Breast epithelium (tissue), 4 donors: ENCODE results near the gene TASP1. TPM values are rescaled to one million over a fixed set of nuclear protein-coding genes. Genes with fewer than 3 reads are reported as not detected.

ENCODE experiments used
- DNase-seq, 2 donors: peaks; one replicate each; pipeline ENCODE4 v3.0.0-alpha.2; 2019; ENCODE audit warnings: low spot score in 2 of 2
- H3K27ac ChIP-seq, 2 donors: fragments of 200-600 bp; sonication (generic) in 1 of 2; one replicate each; pipeline ENCODE4 v1.5.1; 2016 to 2019; ENCODE audit warnings: mild to moderate bottlenecking in 1 of 2
- H3K27me3 ChIP-seq, 2 donors: fragments of 200-600 bp; sonication (generic) in 1 of 2; one replicate each; pipeline versions ENCODE4 v1.5.1 to v1.6.0; 2017 to 2019; ENCODE audit warnings: control low read depth in 1 of 2, mild to moderate bottlenecking in 1 of 2
- H3K36me3 ChIP-seq: fragments of 200-600 bp; one replicate; pipeline ENCODE4 v1.5.1; 2019
- H3K4me1 ChIP-seq, 2 donors: fragments of 200-600 bp; sonication (generic); one replicate each; pipeline ENCODE4 v1.5.1; 2016 to 2019; ENCODE audit warnings: control low read depth in 1 of 2
- H3K4me3 ChIP-seq, 3 donors: fragments of 200-600 bp; sonication (generic); 1 replicate in 2 of 3; 2 replicates in 1 of 3; pipeline ENCODE4 v1.5.1; 2016 to 2019; ENCODE audit warnings: mild to moderate bottlenecking in 3 of 3, moderate library complexity in 2 of 3
- H3K9me3 ChIP-seq, 2 donors: fragments of 200-600 bp; sonication (generic) in 1 of 2; one replicate each; pipeline ENCODE4 v1.5.1; 2016 to 2019; ENCODE audit warnings: control low read depth in 1 of 2
- POLR2A ChIP-seq: fragments of 450-650 bp; IDR thresholded peaks from one replicate; pipeline ENCODE4 v1.6.1; 2016; ENCODE audit warnings: antibody characterized with exemption, mild to moderate bottlenecking, moderate library complexity
- POLR2AphosphoS5 ChIP-seq, 3 donors: sonication (generic); formaldehyde crosslinking; IDR thresholded peaks; one replicate each; pipeline ENCODE4 v1.6.1; 2017; ENCODE audit warnings: antibody characterized with exemption in 3 of 3
- intact Hi-C: fragments of 100-400 bp; cut with DNase I; formaldehyde crosslinking; loops from one replicate; pipeline ENCODE4 v1.15.1; 2023; ENCODE audit warnings: low total_unique reads
- total RNA-seq, 3 donors: library from RNA; depleted of rRNA; stranded (reverse); fragments of >200 nt; gene quantifications; one replicate each; pipeline ENCODE4 v1.1.0, GENCODE V29; 2016
- TF ChIP-seq, protein P1 (sequence below), 3 donors: fragments of 450-650 bp; IDR thresholded peaks; one replicate each; pipeline ENCODE4 v1.5.1; 2016 to 2017; ENCODE audit warnings: antibody characterized with exemption in 3 of 3, mild to moderate bottlenecking in 3 of 3, moderate library complexity in 3 of 3

The TASP1 gene
- total RNA-seq, 3 donors from 2014 or later: 12.0 to 26.1 (median 19.0) TPM

- Histone ChIP-seq H3K4me3 (no peak overlapping the region), H3K36me3 (no peaks in the 10 kb centered on the region), H3K9me3 (peaks cover 0 to 5% of the 10 kb centered on the region in 2 donors), H3K4me1 (no peaks in the 10 kb centered on the region), H3K27me3 (no peaks in the 10 kb centered on the region), H3K27ac (no peak overlapping the region)
- no peak for DNase-seq
- intact Hi-C loops: no loop called here
- TF ChIP-seq, protein P1, sequence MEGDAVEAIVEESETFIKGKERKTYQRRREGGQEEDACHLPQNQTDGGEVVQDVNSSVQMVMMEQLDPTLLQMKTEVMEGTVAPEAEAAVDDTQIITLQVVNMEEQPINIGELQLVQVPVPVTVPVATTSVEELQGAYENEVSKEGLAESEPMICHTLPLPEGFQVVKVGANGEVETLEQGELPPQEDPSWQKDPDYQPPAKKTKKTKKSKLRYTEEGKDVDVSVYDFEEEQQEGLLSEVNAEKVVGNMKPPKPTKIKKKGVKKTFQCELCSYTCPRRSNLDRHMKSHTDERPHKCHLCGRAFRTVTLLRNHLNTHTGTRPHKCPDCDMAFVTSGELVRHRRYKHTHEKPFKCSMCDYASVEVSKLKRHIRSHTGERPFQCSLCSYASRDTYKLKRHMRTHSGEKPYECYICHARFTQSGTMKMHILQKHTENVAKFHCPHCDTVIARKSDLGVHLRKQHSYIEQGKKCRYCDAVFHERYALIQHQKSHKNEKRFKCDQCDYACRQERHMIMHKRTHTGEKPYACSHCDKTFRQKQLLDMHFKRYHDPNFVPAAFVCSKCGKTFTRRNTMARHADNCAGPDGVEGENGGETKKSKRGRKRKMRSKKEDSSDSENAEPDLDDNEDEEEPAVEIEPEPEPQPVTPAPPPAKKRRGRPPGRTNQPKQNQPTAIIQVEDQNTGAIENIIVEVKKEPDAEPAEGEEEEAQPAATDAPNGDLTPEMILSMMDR (IDR thresholded peaks at IDR 0.05): no peak
- TF ChIP-seq POLR2A (no peak), POLR2AphosphoS5 (IDR thresholded peaks at IDR 0.05) (no peak)
These were observed 120.9 kb downstream of the TASP1 start for GRCh38 chr20:13517831-13518230.

GRCh38 chr20:13515796-13516558 lies 122.8 kb downstream of the TASP1 start:
- intact Hi-C loops: no loop called here
- Histone ChIP-seq H3K4me1 (no peaks in the 10 kb centered on the region), H3K36me3 (no peaks in the 10 kb centered on the region), H3K27me3 (no peaks in the 10 kb centered on the region), H3K4me3 (no peak overlapping the region), H3K27ac (peak overlapping the region in 1 of 2 donors; percentile 25), H3K9me3 (peaks cover 0 to 5% of the 10 kb centered on the region in 2 donors)
- DNase-seq: no peak
- TF ChIP-seq POLR2AphosphoS5 (IDR thresholded peaks at IDR 0.05): no peak

DNA sequence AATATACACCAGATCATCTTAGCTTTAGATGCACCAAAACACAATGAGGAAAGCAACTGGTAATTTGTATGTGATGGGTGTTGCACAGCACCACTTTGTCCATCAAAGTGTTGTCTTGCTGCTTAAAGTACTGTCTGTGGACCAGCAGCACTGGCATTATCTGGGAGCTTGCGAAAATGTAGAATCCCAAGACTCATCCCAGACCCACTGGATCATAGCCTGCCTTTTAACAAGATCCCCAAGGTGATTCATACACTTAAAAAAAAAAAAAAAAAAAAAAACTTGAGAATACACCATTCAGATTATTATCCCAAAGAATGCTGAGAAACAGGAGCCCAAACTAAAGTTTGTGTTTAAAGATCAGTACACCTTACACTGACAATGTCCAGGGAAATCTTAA lies 123.4 kb downstream of the TASP1 start:
- Histone ChIP-seq H3K27ac (no peak overlapping the region), H3K27me3 (no peaks in the 10 kb centered on the region), H3K9me3 (peaks cover 0 to 5% of the 10 kb centered on the region in 2 donors), H3K36me3 (no peaks in the 10 kb centered on the region), H3K4me1 (no peaks in the 10 kb centered on the region), H3K4me3 (no peak overlapping the region)
- intact Hi-C loops: no loop called here
- DNase-seq: no peak
- TF ChIP-seq POLR2AphosphoS5 (IDR thresholded peaks at IDR 0.05) (no peak), POLR2A (no peak)
- TF ChIP-seq, protein P1 (IDR thresholded peaks at IDR 0.05): no peak

DNA sequence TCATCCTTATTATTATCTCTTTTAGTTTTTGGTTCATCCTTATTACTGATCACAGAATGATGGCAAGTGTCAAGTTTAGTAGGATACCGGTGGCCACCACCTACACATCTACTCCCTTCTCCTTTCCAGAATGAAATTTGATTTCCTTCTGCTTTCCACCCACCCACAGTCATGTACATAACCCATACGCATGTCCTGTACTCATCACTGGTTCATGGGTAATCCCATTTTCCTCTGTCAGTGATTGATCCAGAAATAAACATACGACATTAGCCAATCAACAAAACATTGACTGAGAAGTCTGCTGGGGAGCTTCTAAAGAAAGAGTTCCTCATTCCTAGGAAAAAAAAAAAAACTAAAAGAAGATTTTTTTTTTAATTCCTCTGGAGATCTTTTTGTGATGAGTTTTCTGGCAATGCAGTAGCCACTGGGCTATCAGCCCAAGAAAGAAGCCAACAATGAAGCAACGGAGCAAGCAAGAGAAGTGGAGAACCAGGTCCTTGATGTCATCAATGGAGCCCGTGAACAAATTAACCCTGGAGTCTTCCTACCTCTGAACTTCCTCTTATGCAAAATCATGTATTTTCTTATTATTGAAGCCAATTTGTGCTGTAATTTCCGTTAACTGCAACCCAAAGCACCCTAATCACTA lies 127.8 kb downstream of the TASP1 start:
- Histone ChIP-seq H3K27ac (peak overlapping the region in 1 of 2 donors; percentile 41), H3K9me3 (peaks cover 0 to 15% of the 10 kb centered on the region in 2 donors), H3K27me3 (no peaks in the 10 kb centered on the region), H3K4me3 (no peak overlapping the region), H3K36me3 (no peaks in the 10 kb centered on the region), H3K4me1 (no peaks in the 10 kb centered on the region)
- DNase-seq: peak in 1 of 2 donors; percentile 30
- TF ChIP-seq POLR2A (no peak), POLR2AphosphoS5 (IDR thresholded peaks at IDR 0.05) (no peak)
- TF ChIP-seq, protein P1 (IDR thresholded peaks at IDR 0.05): no peak
- intact Hi-C loops: no loop called here

DNA sequence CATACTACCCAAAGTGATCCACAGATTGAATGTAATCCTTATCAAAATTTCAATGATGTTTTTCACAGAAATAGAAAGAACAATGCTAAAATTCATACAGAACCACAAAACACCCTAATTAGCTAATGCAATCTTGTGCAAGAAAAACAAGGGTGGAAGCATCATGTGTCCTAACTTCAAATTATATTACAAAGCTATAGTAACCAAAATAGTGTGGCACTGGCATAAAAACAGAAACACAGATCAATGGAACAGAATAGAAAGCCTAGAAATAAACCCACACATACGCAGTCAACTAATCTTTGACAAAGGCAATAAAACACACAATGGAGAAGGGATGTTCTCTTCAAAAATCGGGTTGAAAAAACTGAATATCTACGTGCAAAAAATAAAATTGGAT lies 131.1 kb downstream of the TASP1 start:
- H3K9me3 ChIP-seq: peaks cover 4 to 30% of the 10 kb centered on the region in 2 donors
- intact Hi-C loops: no loop called here
- H3K36me3 ChIP-seq: no peaks in the 10 kb centered on the region
- H3K27me3 ChIP-seq: no peaks in the 10 kb centered on the region
- no peak overlapping the region for H3K27ac ChIP-seq
- H3K4me1 ChIP-seq: no peaks in the 10 kb centered on the region
- TF ChIP-seq POLR2AphosphoS5 (IDR thresholded peaks at IDR 0.05) (no peak), POLR2A (no peak)
- TF ChIP-seq, protein P1 (IDR thresholded peaks at IDR 0.05): no peak
- DNase-seq: no peak
- no peak overlapping the region for H3K4me3 ChIP-seq
